Measurements from ENCODE around the gene GPATCH8.

GPATCH8 gene

GRCh38 chr17:44351961-44352827 is 151.0 kb downstream of the GPATCH8 start:
- DNase-seq, result no peak

- no peak for DNase-seq
Observed at GRCh38 chr17:44351464-44351863, 151.7 kb downstream of the GPATCH8 start.

- DNase-seq, result peak; percentile 76
Observed at GRCh38 chr17:44350733-44351226, 152.4 kb downstream of the GPATCH8 start.

- DNase-seq, result no peak
Observed at GRCh38 chr17:44349553-44350070, 153.6 kb downstream of the GPATCH8 start.

GRCh38 chr17:44348988-44349364 is 154.2 kb downstream of the GPATCH8 start:
- DNase-seq, result no peak

GRCh38 chr17:44348234-44348987 is 154.8 kb downstream of the GPATCH8 start:
- no peak for DNase-seq

All from CD4-positive, alpha-beta T cell treated with Interleukin-10 for 1 hour (primary cell).